Suppressor macrophage treated with lipopolysaccharide for 1 hour (primary cell): ENCODE measurements around the gene MSL3B.

Source experiments
- DNase-seq, 3 donors: peaks; one replicate each; pipeline ENCODE4 v3.0.0-alpha.2; 2020 to 2022

Gene MSL3B

GRCh38 chr2:233832414-233832813 lies 35.8 kb downstream of the MSL3B start:
- no peak for DNase-seq

GRCh38 chr2:233831861-233832260 lies 36.3 kb downstream of the MSL3B start:
- no peak for DNase-seq

GRCh38 chr2:233831011-233831721 lies 37.0 kb downstream of the MSL3B start:
- DNase-seq: no peak

- no peak for DNase-seq
Measured at GRCh38 chr2:233830111-233830802, 37.9 kb downstream of the MSL3B start.

GRCh38 chr2:233829193-233830110 lies 38.7 kb downstream of the MSL3B start:
- DNase-seq: no peak

GRCh38 chr2:233828546-233829192 lies 39.5 kb downstream of the MSL3B start:
- DNase-seq: no peak

- no peak for DNase-seq
Measured at GRCh38 chr2:233824373-233824772, 43.8 kb downstream of the MSL3B start.

- DNase-seq: no peak
Measured at GRCh38 chr2:233823731-233824121, 44.5 kb downstream of the MSL3B start.

GRCh38 chr2:233822781-233823730 lies 45.1 kb downstream of the MSL3B start:
- no peak for DNase-seq

- no peak for DNase-seq
Measured at GRCh38 chr2:233822101-233822771, 46.0 kb downstream of the MSL3B start.

GRCh38 chr2:233821709-233822100 lies 46.5 kb downstream of the MSL3B start:
- DNase-seq: no peak

GRCh38 chr2:233821196-233821595 lies 47.0 kb downstream of the MSL3B start:
- no peak for DNase-seq

- DNase-seq: no peak
Measured at GRCh38 chr2:233820774-233821105, 47.4 kb downstream of the MSL3B start.

GRCh38 chr2:233819884-233820773 lies 48.1 kb downstream of the MSL3B start:
- DNase-seq: no peak

- no peak for DNase-seq
Measured at GRCh38 chr2:233818639-233819621, 49.3 kb downstream of the MSL3B start.

GRCh38 chr2:233817995-233818638 lies 50.1 kb downstream of the MSL3B start:
- no peak for DNase-seq

- DNase-seq: no peak
Measured at GRCh38 chr2:233817361-233817911, 50.8 kb downstream of the MSL3B start.

GRCh38 chr2:233816771-233817170 lies 51.4 kb downstream of the MSL3B start:
- no peak for DNase-seq
